ENCODE measurements around the gene PPFIA1.
"Not testable (repeated sequence)": the region's sequence is repeated elsewhere in the genome, so short reads cannot be mapped to it uniquely, and the experiment has no call there.

The PPFIA1 gene

DNA sequence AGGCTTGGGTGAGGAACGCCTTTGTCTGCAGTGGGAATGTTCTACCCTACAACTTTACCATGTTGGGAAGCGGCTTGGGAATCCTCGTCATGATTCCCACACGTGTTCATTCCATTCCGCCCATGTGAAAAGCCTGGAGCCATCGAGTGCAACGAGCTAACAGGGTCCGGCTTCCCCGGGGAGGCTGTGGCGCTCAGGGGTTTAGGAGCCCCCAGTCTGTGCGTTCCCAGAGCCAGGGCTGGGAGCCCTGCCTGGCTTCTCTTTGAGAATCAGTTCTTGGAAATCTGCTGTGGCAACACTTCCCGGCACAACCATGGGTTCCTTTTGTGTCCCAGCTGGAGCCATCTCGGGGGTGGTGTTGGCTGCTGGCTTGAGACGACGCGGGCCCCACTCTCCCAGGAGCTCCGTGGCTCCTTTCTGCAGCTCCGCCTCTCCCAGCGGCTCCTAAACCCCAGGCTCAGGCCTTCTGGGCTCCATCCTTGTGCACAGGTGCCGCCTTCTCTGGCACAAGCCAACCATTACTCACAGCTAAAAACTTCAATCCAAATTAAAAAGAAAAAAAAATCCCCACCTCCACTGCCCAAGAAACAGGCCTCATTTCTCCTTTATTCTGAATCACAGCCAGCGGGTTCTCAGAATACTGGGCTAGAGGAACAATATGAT lies 18.7 kb upstream of the PPFIA1 start:
- no peak for DNase-seq (ENCODE audit: low spot score)
- FAIRE-seq, result no peak

DNA sequence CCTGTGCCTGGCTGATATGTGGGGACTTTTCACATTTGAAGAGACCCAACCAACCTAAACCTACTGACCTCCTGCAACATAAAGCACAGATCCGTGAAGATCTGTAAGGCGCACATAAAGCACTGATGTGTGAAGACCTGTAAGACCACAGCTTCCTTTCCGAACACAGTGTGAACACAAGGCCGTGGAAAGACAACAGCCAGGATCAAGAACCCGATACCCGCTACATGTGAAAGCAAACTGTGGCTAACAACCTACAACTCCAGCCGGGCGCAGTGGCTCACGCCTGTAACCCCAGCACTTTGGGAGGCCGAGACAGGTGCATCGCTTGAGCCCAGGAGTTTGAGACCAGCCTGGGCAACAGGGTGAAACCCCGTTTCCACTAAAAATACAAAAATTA lies 17.6 kb upstream of the PPFIA1 start:
- no peak for FAIRE-seq

GRCh38 chr11:70255477-70256116 lies 14.9 kb upstream of the PPFIA1 start:
- FAIRE-seq, result no peak
- DNase-seq (ENCODE audit: low spot score), result no peak

More for the DNA sequence above, 17.6 kb upstream of the PPFIA1 start:
- DNase-seq (ENCODE audit: low spot score), result no peak

GRCh38 chr11:70259077-70259476 lies 11.4 kb upstream of the PPFIA1 start:
- not testable (repeated sequence) for FAIRE-seq; DNase-seq (ENCODE audit: low spot score)

DNA sequence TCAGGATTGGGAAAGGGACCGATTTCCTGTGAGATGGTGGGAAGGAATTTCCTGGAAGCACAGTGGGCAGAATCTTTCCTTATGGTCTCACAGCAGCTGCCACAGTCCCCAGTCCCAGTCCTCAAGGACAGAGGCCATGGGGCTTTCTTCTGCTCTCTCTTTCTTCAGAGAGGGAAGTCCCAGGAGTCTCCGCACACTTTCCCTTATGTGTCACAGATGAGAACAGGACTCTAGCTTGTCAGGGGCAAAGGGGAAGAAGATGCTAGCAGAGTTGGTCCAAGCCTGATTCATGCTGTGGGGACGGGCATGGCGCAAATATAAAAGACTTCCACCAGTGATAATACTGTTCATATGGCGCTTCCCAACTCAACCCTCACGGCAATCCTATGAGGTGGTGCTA lies 7.5 kb upstream of the PPFIA1 start:
- DNase-seq (ENCODE audit: low spot score) (no peak), FAIRE-seq (no peak)

DNA sequence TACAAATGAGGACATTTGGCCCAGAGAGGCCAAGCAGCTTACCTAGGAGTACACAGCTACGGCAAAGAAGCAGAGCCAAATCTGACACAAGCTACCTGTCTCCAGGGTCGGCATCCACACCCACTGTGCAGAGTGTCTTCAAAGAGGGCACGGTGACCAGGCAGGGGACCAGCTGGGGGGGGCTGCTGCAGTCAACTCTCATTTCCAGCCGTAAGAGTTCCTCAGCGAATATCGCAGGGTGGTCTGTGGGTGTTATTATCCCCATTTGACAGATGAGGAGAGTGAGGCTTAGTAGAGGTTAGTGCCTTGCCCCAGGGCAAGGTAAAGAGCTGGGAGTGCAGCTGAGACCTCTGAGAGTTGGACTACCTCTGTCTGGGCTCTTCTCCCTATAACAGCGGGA lies 7.1 kb upstream of the PPFIA1 start:
- FAIRE-seq (no peak), DNase-seq (ENCODE audit: low spot score) (no peak)

GRCh38 chr11:70265341-70265740 lies 5.1 kb upstream of the PPFIA1 start:
- DNase-seq (ENCODE audit: low spot score) (no peak), FAIRE-seq (no peak)

DNA sequence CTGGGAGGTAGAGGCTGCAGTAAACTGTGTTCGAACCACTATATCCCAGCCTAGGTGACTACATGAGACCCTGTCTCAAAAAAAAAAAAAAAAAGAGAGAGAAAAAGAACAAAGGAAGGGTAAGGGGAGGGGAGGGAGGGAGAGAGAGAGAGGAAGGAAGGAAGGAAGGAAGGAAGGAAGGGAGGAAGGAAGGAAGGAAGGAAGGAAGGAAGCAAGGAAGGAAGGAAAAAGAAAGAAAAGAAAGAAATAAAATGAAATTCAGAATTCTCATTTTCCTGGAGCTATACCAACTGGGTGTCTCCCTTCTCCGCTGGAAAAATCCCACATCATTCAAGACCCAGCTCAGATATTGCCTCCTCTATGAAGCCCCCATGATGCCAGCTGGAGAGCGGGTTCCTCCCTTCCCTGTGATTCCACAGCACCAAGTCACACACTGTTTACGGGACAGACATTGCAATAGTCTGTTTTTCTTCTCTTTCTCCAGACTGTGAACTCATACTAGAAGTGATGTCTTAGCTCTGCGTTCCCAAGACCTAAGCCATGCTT lies 3.0 kb upstream of the PPFIA1 start:
- no peak for FAIRE-seq

GRCh38 chr11:70268526-70268925 lies 2.0 kb upstream of the PPFIA1 start:
- DNase-seq (ENCODE audit: low spot score), result no peak
- no peak for FAIRE-seq

More for the DNA sequence above, 3.0 kb upstream of the PPFIA1 start:
- DNase-seq (ENCODE audit: low spot score), result no peak

GRCh38 chr11:70270877-70271648 lies 573 bp downstream of the PPFIA1 start:
- no peak for FAIRE-seq
- no peak for DNase-seq (ENCODE audit: low spot score)

- no peak for DNase-seq (ENCODE audit: low spot score)
These were observed 1.1 kb downstream of the PPFIA1 start for GRCh38 chr11:70271649-70271953.

GRCh38 chr11:70272009-70272408 lies 1.5 kb downstream of the PPFIA1 start:
- no peak for FAIRE-seq

More at GRCh38 chr11:70271649-70271953, 1.1 kb downstream of the PPFIA1 start:
- FAIRE-seq, result no peak

GRCh38 chr11:70278994-70279393 lies 8.5 kb downstream of the PPFIA1 start:
- DNase-seq (ENCODE audit: low spot score) (no peak), FAIRE-seq (no peak)

More at GRCh38 chr11:70272009-70272408, 1.5 kb downstream of the PPFIA1 start:
- no peak for DNase-seq (ENCODE audit: low spot score)

DNA sequence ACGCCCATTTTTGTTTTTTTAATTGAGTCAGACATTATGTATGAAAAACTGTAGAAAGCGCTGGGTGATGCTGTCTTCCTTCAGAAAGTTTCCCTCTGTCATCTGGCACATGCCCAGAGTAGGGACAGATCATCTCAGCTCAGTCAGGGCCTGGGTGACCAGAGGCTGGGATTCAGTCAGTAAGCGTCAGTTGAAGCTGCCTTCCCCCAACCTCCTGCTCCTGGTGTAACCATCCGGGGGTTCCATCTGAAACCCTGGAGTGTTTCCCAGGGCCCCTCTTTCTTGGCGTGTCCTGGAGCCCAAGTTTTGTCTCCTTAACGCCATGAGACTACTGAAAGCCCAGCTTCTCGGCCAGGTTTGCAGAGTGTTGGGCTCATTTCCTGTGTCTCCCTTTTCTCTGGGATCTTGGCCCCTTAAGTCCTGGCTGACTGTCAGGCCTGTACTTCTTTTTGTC lies 10.7 kb downstream of the PPFIA1 start:
- no peak for FAIRE-seq

DNA sequence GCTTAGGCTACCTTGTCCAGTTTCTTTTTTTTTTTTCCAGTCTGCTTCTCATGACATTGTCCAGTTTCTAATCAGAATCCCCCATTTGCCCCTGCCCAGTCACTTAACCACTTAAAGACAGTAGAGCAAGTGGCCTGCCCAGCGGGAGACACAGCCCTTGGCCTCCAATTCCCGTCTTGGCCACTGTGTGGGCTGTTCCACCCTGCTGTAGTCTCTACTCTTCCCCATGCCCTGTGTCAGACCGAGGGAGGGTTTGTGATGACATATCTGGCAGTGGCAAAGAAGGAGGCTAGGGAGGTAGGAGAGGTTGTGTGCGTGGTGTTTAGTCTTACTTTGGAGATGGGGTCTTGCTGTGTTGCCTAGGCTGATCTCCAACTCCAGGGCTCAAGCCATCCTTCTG lies 11.5 kb downstream of the PPFIA1 start:
- DNase-seq (ENCODE audit: low spot score) (no peak), FAIRE-seq (no peak)

More for the DNA sequence above, 10.7 kb downstream of the PPFIA1 start:
- no peak for DNase-seq (ENCODE audit: low spot score)

- DNase-seq (ENCODE audit: low spot score) (no peak), FAIRE-seq (no peak)
These were observed 18.2 kb downstream of the PPFIA1 start for GRCh38 chr11:70288721-70289120.

GRCh38 chr11:70289582-70289981 lies 19.1 kb downstream of the PPFIA1 start:
- no peak for FAIRE-seq
- DNase-seq (ENCODE audit: low spot score), result no peak

DNA sequence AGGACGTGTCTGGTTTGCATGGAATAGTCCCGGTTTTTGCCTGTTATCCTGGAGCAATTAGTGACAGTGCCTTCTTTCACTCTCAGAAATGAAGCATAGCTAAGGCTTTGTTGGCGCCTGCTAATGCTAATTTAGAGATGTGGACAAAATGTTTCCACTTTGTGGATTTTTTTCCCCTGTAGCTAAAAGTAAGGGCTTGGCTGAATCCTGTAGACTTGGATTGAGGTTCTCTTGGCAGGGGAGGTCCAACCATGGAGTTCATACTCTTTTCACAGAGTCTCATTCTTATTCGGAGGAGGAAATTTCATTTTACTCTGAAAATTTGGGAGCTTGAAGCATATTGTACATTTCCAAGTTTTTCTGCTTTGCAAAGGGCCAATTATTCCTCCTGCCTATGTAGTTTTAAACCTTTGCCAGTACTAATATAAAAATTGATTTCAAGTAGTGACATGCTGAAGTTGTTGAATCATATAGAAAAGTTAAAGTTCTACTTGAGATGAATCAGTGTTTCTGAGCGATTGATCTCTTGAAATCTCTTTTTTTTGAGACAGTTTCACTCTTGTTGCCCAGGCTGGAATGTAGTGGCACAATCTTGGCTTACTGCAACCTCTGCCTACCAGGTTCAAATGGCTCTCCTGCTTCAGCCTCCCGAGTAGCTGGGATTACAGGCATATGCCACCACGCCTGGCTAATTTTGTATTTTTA lies 20.0 kb downstream of the PPFIA1 start:
- DNase-seq (ENCODE audit: low spot score) (no peak), FAIRE-seq (no peak)

DNA sequence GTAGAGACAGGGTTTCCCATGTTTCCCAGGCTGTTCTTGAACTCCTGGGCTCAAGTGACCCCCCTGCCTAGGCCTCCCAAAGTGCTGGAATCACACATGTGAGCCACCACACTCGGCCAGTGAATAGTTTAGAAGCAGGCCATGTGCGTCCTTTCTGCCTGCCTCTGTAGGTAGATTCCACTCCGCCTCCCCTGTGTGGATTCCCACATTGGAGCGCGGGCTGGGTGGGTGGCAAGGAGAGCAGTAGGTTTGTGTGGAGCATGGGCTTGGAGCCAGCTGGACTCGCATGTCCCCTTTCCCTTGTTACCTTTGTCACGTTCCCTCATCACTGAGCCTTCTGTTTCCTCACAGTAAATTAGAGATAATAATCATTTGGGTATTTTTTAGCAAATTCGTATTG lies 21.7 kb downstream of the PPFIA1 start:
- FAIRE-seq, result no peak
- DNase-seq (ENCODE audit: low spot score), result no peak

DNA sequence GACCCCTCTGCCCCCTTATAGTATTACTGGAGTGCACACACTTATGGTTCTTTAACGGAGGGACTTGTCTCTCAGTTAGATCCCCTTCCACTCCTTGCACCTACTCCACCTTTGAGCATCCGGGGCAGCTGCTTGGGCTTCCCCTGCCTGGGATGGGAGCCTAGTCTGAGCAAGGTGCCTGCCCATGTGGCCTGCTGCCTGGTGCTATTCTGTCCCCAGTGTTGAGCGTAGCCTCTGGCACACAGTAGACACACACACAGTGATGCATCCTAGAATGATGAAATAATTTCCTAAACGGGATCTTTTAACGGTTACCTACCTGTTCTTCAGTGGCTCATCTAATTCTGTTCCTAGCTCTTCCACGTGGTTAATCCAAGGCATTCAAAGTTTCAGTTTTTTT lies 22.4 kb downstream of the PPFIA1 start:
- no peak for DNase-seq (ENCODE audit: low spot score)
- FAIRE-seq, result no peak

- not testable (repeated sequence) for DNase-seq (ENCODE audit: low spot score); FAIRE-seq
These were observed 24.7 kb downstream of the PPFIA1 start for GRCh38 chr11:70295166-70295565.

Data from RCC 7860 (cell line).